Uterus (tissue), 2 donors: Measurements from ENCODE around the gene PTK7.

ENCODE experiments used
- POLR2A ChIP-seq, 2 donors: fragments of 450-650 bp; IDR thresholded peaks; one replicate each; pipeline ENCODE4 v1.6.1; 2016; ENCODE audit warnings: antibody characterized with exemption in 2 of 2, mild to moderate bottlenecking in 1 of 2, moderate library complexity in 1 of 2
- TF ChIP-seq, protein P1 (sequence below), 4 experiments: fragments of 200-600 bp in 2 of 4; fragments of 450-650 bp in 2 of 4; sonication (generic) in 2 of 4; IDR thresholded peaks; one replicate each; pipeline ENCODE4 v1.5.1; 2016 to 2019; ENCODE audit warnings: antibody characterized with exemption in 4 of 4, mild to moderate bottlenecking in 2 of 4, moderate library complexity in 1 of 4

GRCh38 chr6:43128926-43129325 is 52.8 kb downstream of the PTK7 start:
- TF ChIP-seq, protein P1, sequence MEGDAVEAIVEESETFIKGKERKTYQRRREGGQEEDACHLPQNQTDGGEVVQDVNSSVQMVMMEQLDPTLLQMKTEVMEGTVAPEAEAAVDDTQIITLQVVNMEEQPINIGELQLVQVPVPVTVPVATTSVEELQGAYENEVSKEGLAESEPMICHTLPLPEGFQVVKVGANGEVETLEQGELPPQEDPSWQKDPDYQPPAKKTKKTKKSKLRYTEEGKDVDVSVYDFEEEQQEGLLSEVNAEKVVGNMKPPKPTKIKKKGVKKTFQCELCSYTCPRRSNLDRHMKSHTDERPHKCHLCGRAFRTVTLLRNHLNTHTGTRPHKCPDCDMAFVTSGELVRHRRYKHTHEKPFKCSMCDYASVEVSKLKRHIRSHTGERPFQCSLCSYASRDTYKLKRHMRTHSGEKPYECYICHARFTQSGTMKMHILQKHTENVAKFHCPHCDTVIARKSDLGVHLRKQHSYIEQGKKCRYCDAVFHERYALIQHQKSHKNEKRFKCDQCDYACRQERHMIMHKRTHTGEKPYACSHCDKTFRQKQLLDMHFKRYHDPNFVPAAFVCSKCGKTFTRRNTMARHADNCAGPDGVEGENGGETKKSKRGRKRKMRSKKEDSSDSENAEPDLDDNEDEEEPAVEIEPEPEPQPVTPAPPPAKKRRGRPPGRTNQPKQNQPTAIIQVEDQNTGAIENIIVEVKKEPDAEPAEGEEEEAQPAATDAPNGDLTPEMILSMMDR (IDR thresholded peaks at IDR 0.05) = no peak
- TF ChIP-seq POLR2A (IDR thresholded peaks at IDR 0.05) = no peak
